Activated T-helper 17 cell treated with anti-CD3 and anti-CD28 coated beads, Interleukin-2, amount 50 U/mL, for 72 hours (primary cell): ENCODE measurements around the gene SUMO4. TPM values are rescaled to one million over a fixed set of nuclear protein-coding genes. Genes with fewer than 3 reads are reported as not detected.

Experiments
- ATAC-seq: fragments of 150-1000 bp; cut with Tn5 transposase; replicated peaks from 2 replicates; pipeline ENCODE4 v1.10.0; 2021; ENCODE audit warnings: mild to moderate bottlenecking, moderate library complexity
- H3K27ac Mint-ChIP-seq: one replicate; pipeline ENCODE4 v1.8.0; 2022; ENCODE audit warnings: mixed read lengths
- H3K27me3 Mint-ChIP-seq: one replicate; pipeline ENCODE4 v1.8.0; 2022; ENCODE audit warnings: mixed read lengths
- H3K36me3 Mint-ChIP-seq: one replicate; pipeline ENCODE4 v1.8.0; 2022; ENCODE audit warnings: low read depth, mild to moderate bottlenecking, mixed read lengths
- H3K4me1 Mint-ChIP-seq: one replicate; pipeline ENCODE4 v1.8.0; 2022; ENCODE audit warnings: mixed read lengths
- H3K4me3 Mint-ChIP-seq: one replicate; pipeline ENCODE4 v1.8.0; 2022; ENCODE audit warnings: mild to moderate bottlenecking, mixed read lengths
- H3K9me3 Mint-ChIP-seq: one replicate; pipeline ENCODE4 v1.8.0; 2022; ENCODE audit warnings: mixed read lengths
- total RNA-seq, 2 donors: library from RNA; stranded (reverse); gene quantifications; one replicate each; pipeline ENCODE4 v1.2.3, GENCODE V29; 2022

Gene SUMO4
- total RNA-seq = 10 to 100 TPM; 16.0 to 16.4 TPM

GRCh38 chr6:149400050-149400449, at the start of gene SUMO4:
TSS of gene SUMO4 (plus strand) at chr6:149400262. CDS start at chr6:149400392, 130 bp downstream.
- ATAC-seq = no peak
- H3K4me3 Mint-ChIP-seq = no peak within 1 kb of the TSS
- H3K4me1 Mint-ChIP-seq = peaks cover 29% of the 10 kb centered on the region
- H3K9me3 Mint-ChIP-seq = no peaks in the 10 kb centered on the region
- peaks cover 99% of the 10 kb centered on the region for H3K36me3 Mint-ChIP-seq
- H3K27me3 Mint-ChIP-seq = no peaks in the 10 kb centered on the region
- no peak within 1 kb of the TSS for H3K27ac Mint-ChIP-seq

GRCh38 chr6:149354009-149354408, 46.1 kb upstream of the SUMO4 start:
- Mint-ChIP-seq H3K27ac (no peak overlapping the region), H3K27me3 (no peaks in the 10 kb centered on the region), H3K4me3 (no peak overlapping the region), H3K9me3 (no peaks in the 10 kb centered on the region), H3K4me1 (peaks cover 39% of the 10 kb centered on the region), H3K36me3 (peaks cover 98% of the 10 kb centered on the region)
- no peak for ATAC-seq

GRCh38 chr6:149356081-149356750, 43.8 kb upstream of the SUMO4 start:
- H3K9me3 Mint-ChIP-seq = no peaks in the 10 kb centered on the region
- H3K36me3 Mint-ChIP-seq = peaks cover 98% of the 10 kb centered on the region
- no peaks in the 10 kb centered on the region for H3K27me3 Mint-ChIP-seq
- peaks cover 48% of the 10 kb centered on the region for H3K4me1 Mint-ChIP-seq
- peak overlapping the region; percentile 48 for H3K4me3 Mint-ChIP-seq
- H3K27ac Mint-ChIP-seq = no peak overlapping the region
- peak; percentile 52 for ATAC-seq

DNA sequence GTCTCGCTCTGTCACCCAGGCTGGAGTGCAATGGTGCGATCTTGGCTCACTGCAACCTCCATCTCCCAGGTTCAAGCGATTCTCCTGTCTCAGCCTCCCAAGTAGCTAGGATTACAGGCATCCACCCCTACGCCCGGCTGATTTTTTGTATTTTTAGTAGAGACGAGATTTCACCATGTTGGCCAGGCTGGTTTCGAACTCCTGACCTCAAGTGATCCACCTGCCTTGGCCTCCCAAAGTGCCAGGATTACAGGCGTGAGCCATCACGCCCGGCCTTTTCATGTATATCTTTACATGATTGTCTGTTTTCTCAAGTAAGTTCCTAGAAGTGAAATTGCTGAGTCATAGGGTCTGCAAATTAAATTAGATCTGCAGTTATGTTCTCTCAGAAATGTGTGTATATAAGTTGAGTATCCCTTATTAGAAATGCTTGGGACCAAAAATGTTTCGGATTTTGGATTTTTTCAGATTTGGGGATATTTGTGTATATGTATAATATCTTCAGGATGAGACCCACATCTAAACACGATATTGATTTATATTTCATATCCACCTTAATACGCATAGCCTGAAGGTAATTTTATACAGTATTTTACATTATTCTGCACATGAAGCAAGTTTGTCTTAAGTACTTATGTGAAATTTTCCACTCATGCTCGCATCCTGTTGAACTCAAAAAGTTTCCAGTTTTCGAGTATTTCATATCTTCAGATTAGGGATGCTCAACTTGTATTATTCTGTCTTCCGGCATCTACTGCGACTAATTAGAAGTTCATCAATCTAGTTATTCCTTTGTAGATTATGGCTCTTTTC, 42.1 kb upstream of the SUMO4 start:
- Mint-ChIP-seq H3K27me3 (no peaks in the 10 kb centered on the region), H3K4me1 (peaks cover 57% of the 10 kb centered on the region), H3K27ac (peak overlapping the region; percentile 51), H3K4me3 (peak overlapping the region; percentile 24), H3K9me3 (peaks cover 4% of the 10 kb centered on the region), H3K36me3 (peaks cover 99% of the 10 kb centered on the region)
- ATAC-seq = no peak

- H3K4me3 Mint-ChIP-seq = peak overlapping the region; percentile 24
- ATAC-seq = no peak
- peaks cover 63% of the 10 kb centered on the region for H3K4me1 Mint-ChIP-seq
- peak overlapping the region; percentile 51 for H3K27ac Mint-ChIP-seq
- peaks cover 4% of the 10 kb centered on the region for H3K9me3 Mint-ChIP-seq
- H3K27me3 Mint-ChIP-seq = no peaks in the 10 kb centered on the region
- H3K36me3 Mint-ChIP-seq = peaks cover 97% of the 10 kb centered on the region
Measured at GRCh38 chr6:149359440-149359839, 40.6 kb upstream of the SUMO4 start.

GRCh38 chr6:149360536-149360935, 39.5 kb upstream of the SUMO4 start:
- Mint-ChIP-seq H3K36me3 (peaks cover 90% of the 10 kb centered on the region), H3K4me1 (peaks cover 67% of the 10 kb centered on the region), H3K9me3 (peaks cover 4% of the 10 kb centered on the region), H3K27me3 (no peaks in the 10 kb centered on the region), H3K27ac (peak overlapping the region; percentile 39), H3K4me3 (peak overlapping the region; percentile 18)
- no peak for ATAC-seq

GRCh38 chr6:149362289-149362688, 37.8 kb upstream of the SUMO4 start:
- Mint-ChIP-seq H3K36me3 (peaks cover 74% of the 10 kb centered on the region), H3K4me1 (peaks cover 61% of the 10 kb centered on the region), H3K27me3 (no peaks in the 10 kb centered on the region), H3K9me3 (peaks cover 4% of the 10 kb centered on the region), H3K4me3 (peak overlapping the region; percentile 24), H3K27ac (peak overlapping the region; percentile 60)
- peak; percentile 80 for ATAC-seq

GRCh38 chr6:149363154-149363553, 36.9 kb upstream of the SUMO4 start:
- Mint-ChIP-seq H3K4me3 (peak overlapping the region; percentile 24), H3K27ac (peak overlapping the region; percentile 60), H3K9me3 (peaks cover 4% of the 10 kb centered on the region), H3K27me3 (no peaks in the 10 kb centered on the region), H3K36me3 (peaks cover 65% of the 10 kb centered on the region), H3K4me1 (peaks cover 55% of the 10 kb centered on the region)
- ATAC-seq = peak; percentile 42

DNA sequence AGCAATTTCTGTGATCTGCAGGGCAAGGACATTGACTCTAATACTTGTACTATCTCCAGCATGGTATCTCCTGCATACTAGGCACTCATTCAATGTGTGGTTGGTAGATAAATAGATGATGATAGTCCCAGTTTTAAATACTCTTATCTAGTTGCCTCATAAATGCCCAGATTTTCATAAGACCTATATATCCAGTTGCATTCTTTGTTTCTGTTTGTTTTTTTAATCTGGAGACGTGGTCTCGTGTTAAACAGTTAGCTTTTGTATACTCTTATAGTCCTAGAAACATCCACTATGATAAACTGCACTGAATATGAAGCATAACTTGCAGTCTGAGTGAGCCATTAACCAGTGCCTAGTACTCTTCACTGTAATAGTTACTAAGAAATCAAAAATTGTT, 35.5 kb upstream of the SUMO4 start:
- Mint-ChIP-seq H3K27me3 (no peaks in the 10 kb centered on the region), H3K27ac (peak overlapping the region; percentile 6), H3K36me3 (peaks cover 56% of the 10 kb centered on the region)

GRCh38 chr6:149365197-149365596, 34.9 kb upstream of the SUMO4 start:
- H3K4me3 Mint-ChIP-seq = no peak overlapping the region
- H3K9me3 Mint-ChIP-seq = peaks cover 4% of the 10 kb centered on the region
- H3K27me3 Mint-ChIP-seq = no peaks in the 10 kb centered on the region
- peaks cover 42% of the 10 kb centered on the region for H3K4me1 Mint-ChIP-seq
- ATAC-seq = no peak
- H3K36me3 Mint-ChIP-seq = peaks cover 56% of the 10 kb centered on the region
- no peak overlapping the region for H3K27ac Mint-ChIP-seq

More for the DNA sequence above, 35.5 kb upstream of the SUMO4 start:
- Mint-ChIP-seq H3K9me3 (peaks cover 4% of the 10 kb centered on the region), H3K4me1 (peaks cover 43% of the 10 kb centered on the region), H3K4me3 (no peak overlapping the region)
- no peak for ATAC-seq

DNA sequence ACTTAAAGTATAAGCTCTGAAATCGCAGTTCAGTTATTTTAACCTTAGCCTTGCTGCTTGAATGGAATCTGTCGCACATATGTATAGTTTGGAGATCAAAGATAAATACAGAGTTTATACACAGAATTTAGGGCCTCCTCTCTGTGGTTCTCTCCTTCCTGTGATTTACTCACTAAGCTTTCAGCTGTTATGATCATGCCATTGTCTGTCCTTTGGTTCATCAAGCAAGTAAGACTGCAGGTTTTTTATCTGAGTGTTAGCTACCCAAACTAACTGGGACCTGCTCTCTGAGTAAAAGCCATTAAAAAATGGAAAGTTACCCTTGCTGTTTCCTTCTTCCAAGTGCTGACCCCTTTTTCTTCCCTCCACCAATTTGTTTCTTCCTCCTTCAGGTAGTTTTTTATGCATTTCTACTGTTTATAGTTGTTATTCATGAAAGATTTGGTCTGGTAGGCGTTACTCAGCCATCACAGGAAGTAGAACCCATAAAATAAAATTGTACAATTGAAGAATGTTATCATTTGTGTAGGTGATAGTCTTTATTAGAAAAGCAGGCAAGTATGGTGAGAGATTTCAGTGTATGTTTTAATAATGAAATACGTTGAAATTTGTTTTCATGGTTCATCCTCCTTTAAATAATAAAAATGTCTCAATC, 33.7 kb upstream of the SUMO4 start:
- peak; percentile 36 for ATAC-seq
- peaks cover 56% of the 10 kb centered on the region for H3K36me3 Mint-ChIP-seq
- peaks cover 41% of the 10 kb centered on the region for H3K4me1 Mint-ChIP-seq
- H3K9me3 Mint-ChIP-seq = peaks cover 4% of the 10 kb centered on the region
- no peaks in the 10 kb centered on the region for H3K27me3 Mint-ChIP-seq
- H3K27ac Mint-ChIP-seq = no peak overlapping the region
- no peak overlapping the region for H3K4me3 Mint-ChIP-seq

DNA sequence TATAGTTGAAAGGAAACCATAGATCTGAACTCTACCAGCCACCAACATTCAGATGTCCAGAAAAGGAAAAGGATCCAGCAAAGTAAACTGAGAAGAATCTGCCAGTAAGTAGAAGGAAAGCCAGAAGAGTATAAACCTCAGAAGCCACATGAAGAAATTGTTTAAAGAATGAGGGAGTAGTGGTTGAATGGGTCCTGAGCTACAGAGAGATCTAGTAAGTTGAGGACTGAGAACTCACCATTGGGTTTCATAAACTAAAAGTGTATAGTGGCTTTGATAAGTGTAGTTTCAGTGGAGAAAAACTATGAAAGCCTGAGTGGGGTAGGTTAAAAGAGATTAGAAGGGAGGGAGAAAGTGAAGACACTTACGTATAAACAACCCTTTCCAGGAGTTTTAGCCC, 32.0 kb upstream of the SUMO4 start:
- Mint-ChIP-seq H3K9me3 (no peaks in the 10 kb centered on the region), H3K4me1 (peaks cover 36% of the 10 kb centered on the region), H3K27ac (no peak overlapping the region), H3K36me3 (peaks cover 56% of the 10 kb centered on the region), H3K27me3 (no peaks in the 10 kb centered on the region), H3K4me3 (no peak overlapping the region)
- ATAC-seq = peak; percentile 87

DNA sequence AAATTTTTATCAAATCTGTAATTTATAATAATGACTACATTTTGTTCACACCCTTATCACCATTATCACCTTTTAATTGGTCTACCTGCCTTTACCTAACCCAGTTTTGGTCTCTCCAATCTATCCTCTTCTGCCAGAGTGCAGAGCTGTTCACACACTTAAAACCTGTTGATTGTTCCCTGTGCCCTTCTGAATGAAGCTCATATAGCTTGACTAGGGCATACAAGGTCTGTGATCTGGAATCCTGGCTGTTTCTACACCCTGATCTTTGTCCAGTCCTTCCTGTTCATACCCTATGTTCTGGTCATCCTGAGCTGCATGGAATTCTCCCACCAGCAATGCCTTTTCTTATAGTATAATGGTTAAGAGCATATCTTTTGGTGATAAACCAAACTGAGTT, 28.9 kb upstream of the SUMO4 start:
- no peak for ATAC-seq
- H3K4me1 Mint-ChIP-seq = peaks cover 46% of the 10 kb centered on the region
- peaks cover 71% of the 10 kb centered on the region for H3K36me3 Mint-ChIP-seq
- no peaks in the 10 kb centered on the region for H3K27me3 Mint-ChIP-seq
- H3K9me3 Mint-ChIP-seq = no peaks in the 10 kb centered on the region
- H3K27ac Mint-ChIP-seq = peak overlapping the region; percentile 80
- H3K4me3 Mint-ChIP-seq = peak overlapping the region; percentile 43

DNA sequence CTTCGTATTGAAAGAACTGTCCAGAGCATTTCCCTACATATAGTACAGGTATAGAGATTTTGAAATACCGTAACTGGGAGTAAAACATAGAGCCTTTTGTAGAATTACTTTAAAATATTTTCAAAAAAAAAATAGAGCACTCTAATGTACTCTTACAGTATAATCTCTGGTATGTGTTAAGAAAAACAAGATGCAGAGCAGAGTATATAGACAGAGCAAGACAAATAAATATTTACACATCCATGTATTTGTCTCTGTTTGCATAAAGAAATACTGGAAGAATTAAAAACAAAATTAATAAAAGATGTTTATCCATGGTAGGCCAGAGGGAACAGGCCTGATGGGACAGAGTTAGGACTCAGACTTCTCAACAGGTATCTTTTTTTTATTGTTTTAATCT, 28.0 kb upstream of the SUMO4 start:
- ATAC-seq = no peak
- H3K9me3 Mint-ChIP-seq = no peaks in the 10 kb centered on the region
- no peak overlapping the region for H3K4me3 Mint-ChIP-seq
- no peaks in the 10 kb centered on the region for H3K27me3 Mint-ChIP-seq
- H3K4me1 Mint-ChIP-seq = peaks cover 52% of the 10 kb centered on the region
- peak overlapping the region; percentile 80 for H3K27ac Mint-ChIP-seq
- H3K36me3 Mint-ChIP-seq = peaks cover 80% of the 10 kb centered on the region
